SK-N-SH (cell line): ENCODE data around the gene SETD1A. TPM values are rescaled to one million over a fixed set of nuclear protein-coding genes. Genes with fewer than 3 reads are reported as not detected.

ENCODE experiments used
- CTCF ChIA-PET: fragments of 300-600, 350-600 bp; formaldehyde crosslinking; extraction: SDS; loops from one replicate; lab custom pipeline; 2021; lab: Yijun Ruan, JAX
- POLR2A ChIA-PET: fragments of 350-600 bp; sonication (Branson Sonifier 250); formaldehyde crosslinking; extraction: SDS; loops from one replicate; lab custom pipeline; 2020; ENCODE audit warnings: antibody characterized with exemption, inconsistent platforms; lab: Yijun Ruan, JAX
- DNase-seq: peaks from one replicate; pipeline ENCODE4 v3.0.0; 2012
- H2AFZ ChIP-seq: fragments of 200-600 bp; sonication (generic); 2 replicates; pipeline ENCODE4 v1.8.1; 2016; ENCODE audit warnings: antibody characterized with exemption, mild to moderate bottlenecking, low read depth
- H3F3A ChIP-seq: fragments of 200-600 bp; sonication (generic); replicated peaks from 2 replicates; pipeline ENCODE3; 2016; ENCODE audit warnings: antibody characterized with exemption, mild to moderate bottlenecking; ENCODE audit not compliant: insufficient read depth
- H3K27ac ChIP-seq, 2 experiments: fragments of 200-500 bp in 1 of 2; fragments of 200-600 bp in 1 of 2; sonication (Bioruptor generic) in 1 of 2; sonication (generic), shearing (Covaris generic) in 1 of 2; 2 replicates each; pipeline versions ENCODE4 v1.5.1 to v1.6.1; 2014 to 2016; ENCODE audit warnings: low read depth in 2 of 2, inconsistent platforms in 1 of 2, low read length in 1 of 2, mild to moderate bottlenecking in 1 of 2, mixed read lengths in 1 of 2
- H3K27me3 ChIP-seq: fragments of 200-600 bp; sonication (generic), shearing (Covaris generic); 2 replicates; pipeline ENCODE4 v1.6.1; 2016; ENCODE audit warnings: mixed run types; ENCODE audit not compliant: insufficient read depth
- H3K36me3 ChIP-seq, 2 experiments: fragments of 200-500 bp in 1 of 2; fragments of 200-600 bp in 1 of 2; sonication (Bioruptor generic) in 1 of 2; sonication (generic) in 1 of 2; replicated peaks in 1 of 2; 2 replicates each; pipeline versions ENCODE3 to v1.5.1; 2014 to 2016; ENCODE audit warnings: low read length in 1 of 2, mild to moderate bottlenecking in 1 of 2; ENCODE audit not compliant: insufficient read depth in 2 of 2, control insufficient read depth in 1 of 2
- H3K4me1 ChIP-seq, 2 experiments: fragments of 200-500 bp in 1 of 2; fragments of 200-600 bp in 1 of 2; sonication (Bioruptor generic) in 1 of 2; sonication (generic), shearing (Covaris generic) in 1 of 2; 2 replicates each; pipeline versions ENCODE4 v1.5.1 to v1.6.1; 2014 to 2016; ENCODE audit warnings: low read depth in 1 of 2, low read length in 1 of 2, mixed run types in 1 of 2; ENCODE audit not compliant: insufficient read depth in 2 of 2, control insufficient read depth in 1 of 2
- H3K4me2 ChIP-seq: fragments of 200-600 bp; sonication (generic), shearing (Covaris generic); 2 replicates; pipeline ENCODE4 v1.6.1; 2017; ENCODE audit warnings: mixed run types
- H3K4me3 ChIP-seq, 2 experiments: fragments of 200-500 bp in 1 of 2; fragments of 200-600 bp in 1 of 2; sonication (Bioruptor generic) in 1 of 2; sonication (generic), shearing (Covaris generic) in 1 of 2; 2 replicates each; pipeline versions ENCODE4 v1.5.1 to v1.8.1; 2014 to 2016; ENCODE audit warnings: low read depth in 2 of 2, inconsistent platforms in 1 of 2, low read length in 1 of 2, mild to moderate bottlenecking in 1 of 2, mixed read lengths in 1 of 2, moderate library complexity in 1 of 2
- H3K79me2 ChIP-seq: fragments of 200-600 bp; sonication (generic); 2 replicates; pipeline ENCODE4 v1.8.1; 2017; ENCODE audit warnings: mild to moderate bottlenecking; ENCODE audit not compliant: insufficient read depth
- H3K9ac ChIP-seq: fragments of 200-600 bp; sonication (generic); 2 replicates; pipeline ENCODE4 v1.6.1; 2017; ENCODE audit warnings: mixed run types
- H3K9me2 ChIP-seq: fragments of 200-600 bp; sonication (generic); 2 replicates; pipeline ENCODE4 v1.6.1; 2017; ENCODE audit warnings: mixed run types
- H3K9me3 ChIP-seq: fragments of 200-600 bp; sonication (generic); 2 replicates; pipeline ENCODE4 v1.6.1; 2017; ENCODE audit warnings: mixed run types, mild to moderate bottlenecking, moderate library complexity
- H4K20me1 ChIP-seq: fragments of 200-600 bp; sonication (generic); 2 replicates; pipeline ENCODE4 v1.6.1; 2017; ENCODE audit warnings: mild to moderate bottlenecking, mixed run types; ENCODE audit not compliant: insufficient read depth
- CTCF ChIP-seq: fragments of 200-600 bp; sonication (generic); IDR thresholded peaks from 2 replicates; pipeline ENCODE4 v1.6.1; 2017; ENCODE audit warnings: antibody characterized with exemption, mild to moderate bottlenecking, moderate library complexity
- ELF1 ChIP-seq: IDR thresholded peaks from 2 replicates; pipeline ENCODE4 v1.4.0; 2012
- FOSL2 ChIP-seq: IDR thresholded peaks from 2 replicates; pipeline ENCODE4 v1.4.0; 2012; ENCODE audit warnings: low read depth, mild to moderate bottlenecking, moderate library complexity, borderline replicate concordance
- FOXJ3 ChIP-seq: sonication (generic); formaldehyde crosslinking; IDR thresholded peaks from 2 replicates; pipeline ENCODE4 v1.5.1; 2020; ENCODE audit warnings: mild to moderate bottlenecking, missing genetic modification reagents
- FOXM1 ChIP-seq: IDR thresholded peaks from 2 replicates; pipeline ENCODE4 v1.4.0; 2012; ENCODE audit warnings: low read depth, mild to moderate bottlenecking
- IRF3 ChIP-seq: fragments of 150-350 bp; IDR thresholded peaks from 2 replicates; pipeline ENCODE4 v1.6.1; 2016; ENCODE audit warnings: mild to moderate bottlenecking, low read depth, low read length
- JUND ChIP-seq: IDR thresholded peaks from 2 replicates; pipeline ENCODE4 v1.4.0; 2012
- MXI1 ChIP-seq: IDR thresholded peaks from 2 replicates; pipeline ENCODE4 v1.6.1; 2012; ENCODE audit warnings: mild to moderate bottlenecking, low read depth, low read length, improper control_type of control experiment
- NRF1 ChIP-seq: IDR thresholded peaks from 2 replicates; pipeline ENCODE4 v1.6.1; 2012; ENCODE audit warnings: low read depth, mild to moderate bottlenecking, low read length
- RAD21 ChIP-seq: IDR thresholded peaks from 2 replicates; pipeline ENCODE4 v1.6.1; 2012; ENCODE audit warnings: mild to moderate bottlenecking, low read length
- SMC3 ChIP-seq: IDR thresholded peaks from 2 replicates; pipeline ENCODE4 v1.6.1; 2012; ENCODE audit warnings: low read depth, low read length, improper control_type of control experiment
- TEAD4 ChIP-seq: IDR thresholded peaks from 2 replicates; pipeline ENCODE4 v1.4.0; 2012; ENCODE audit warnings: mild to moderate bottlenecking, borderline replicate concordance; ENCODE audit not compliant: insufficient read depth
- WGBS: methylation state at CpG from one replicate; pipeline ENCODE4 v1.1.6; 2017; ENCODE audit warnings: low lambda C conversion rate; 5-methylcytosine and 5-hydroxymethylcytosine counted together
- polyA plus RNA-seq, 3 experiments: library from polyadenylated mRNA; depleted of rRNA; stranded (reverse); fragments of >200 nt; gene quantifications; 2 replicates each; pipeline ENCODE4 v1.2.3, GENCODE V29; 2012
- TF ChIP-seq, protein P1 (sequence below): IDR thresholded peaks from 2 replicates; pipeline ENCODE4 v1.4.0; 2012; ENCODE audit warnings: low read depth, borderline replicate concordance

SETD1A gene
- polyA plus RNA-seq, 1 of the 3 experiments (the other 2 are of a cell fraction) = 6.8 TPM

DNA sequence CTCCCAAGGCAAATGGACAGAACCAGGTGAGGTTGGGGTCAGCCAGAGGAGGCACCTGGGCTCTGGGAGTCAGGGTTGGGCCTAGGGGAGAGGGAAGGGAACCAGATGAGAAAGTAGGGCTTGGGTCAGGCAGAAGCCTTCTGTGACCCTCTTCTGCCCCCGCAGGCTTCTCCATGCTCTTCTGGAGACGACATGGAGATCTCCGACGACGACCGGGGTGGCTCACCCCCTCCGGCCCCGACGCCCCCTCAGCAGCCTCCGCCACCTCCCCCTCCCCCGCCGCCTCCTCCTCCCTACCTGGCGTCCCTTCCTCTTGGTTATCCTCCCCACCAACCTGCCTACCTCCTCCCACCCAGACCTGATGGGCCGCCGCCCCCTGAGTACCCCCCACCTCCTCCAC, 7.9 kb downstream of the SETD1A start:
- peaks cover 59 to 65% of the 10 kb centered on the region in 2 experiments for H3K36me3 ChIP-seq
- TF ChIP-seq FOXJ3 (CRISPR knock-in tag) (no peak), TEAD4 (no peak), MXI1 (no peak), ELF1 (no peak), IRF3 (no peak), RAD21 (no peak), CTCF (no peak), SMC3 (no peak), JUND (no peak), FOSL2 (no peak), NRF1 (no peak), FOXM1 (no peak)
- TF ChIP-seq, protein P1, sequence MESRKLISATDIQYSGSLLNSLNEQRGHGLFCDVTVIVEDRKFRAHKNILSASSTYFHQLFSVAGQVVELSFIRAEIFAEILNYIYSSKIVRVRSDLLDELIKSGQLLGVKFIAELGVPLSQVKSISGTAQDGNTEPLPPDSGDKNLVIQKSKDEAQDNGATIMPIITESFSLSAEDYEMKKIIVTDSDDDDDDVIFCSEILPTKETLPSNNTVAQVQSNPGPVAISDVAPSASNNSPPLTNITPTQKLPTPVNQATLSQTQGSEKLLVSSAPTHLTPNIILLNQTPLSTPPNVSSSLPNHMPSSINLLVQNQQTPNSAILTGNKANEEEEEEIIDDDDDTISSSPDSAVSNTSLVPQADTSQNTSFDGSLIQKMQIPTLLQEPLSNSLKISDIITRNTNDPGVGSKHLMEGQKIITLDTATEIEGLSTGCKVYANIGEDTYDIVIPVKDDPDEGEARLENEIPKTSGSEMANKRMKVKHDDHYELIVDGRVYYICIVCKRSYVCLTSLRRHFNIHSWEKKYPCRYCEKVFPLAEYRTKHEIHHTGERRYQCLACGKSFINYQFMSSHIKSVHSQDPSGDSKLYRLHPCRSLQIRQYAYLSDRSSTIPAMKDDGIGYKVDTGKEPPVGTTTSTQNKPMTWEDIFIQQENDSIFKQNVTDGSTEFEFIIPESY = no peak
- TF ChIP-seq, all 33 proteins: peak for 0
- H3K9me2 ChIP-seq = no peaks in the 10 kb centered on the region
- H3F3A ChIP-seq = no peaks in the 10 kb centered on the region
- POLR2A ChIA-PET = no interaction called here
- H3K27ac ChIP-seq = no peak overlapping the region
- H4K20me1 ChIP-seq = no peaks in the 10 kb centered on the region
- H3K9me3 ChIP-seq = no peaks in the 10 kb centered on the region
- H3K4me2 ChIP-seq = no peak overlapping the region
- no peak overlapping the region for H3K4me3 ChIP-seq
- no peaks in the 10 kb centered on the region for H3K27me3 ChIP-seq
- no peak overlapping the region for H2AFZ ChIP-seq
- no peak for DNase-seq
- no peaks in the 10 kb centered on the region for H3K4me1 ChIP-seq
- no peak overlapping the region for H3K9ac ChIP-seq
- CTCF ChIA-PET = interaction anchor here (3.7 kb wide), 1 partner anchor 20 kb away, joined by 21 read pairs; the partner anchor contains the start of gene HSD3B7
- peaks cover 7% of the 10 kb centered on the region; the same call in 1 of the 2 replicates for H3K79me2 ChIP-seq
- 96% methylated on average over 15 of the region's 15 CpGs for WGBS
